Stimulated activated CD4-positive, alpha-beta T cell treated with anti-CD3 and anti-CD28 coated beads, Interleukin-1b, Interleukin-23, amount 100 ng/mL, for 1 hour (primary cell): ENCODE measurements around the gene SLC1A4.
"Not testable (repeated sequence)": the region's sequence is repeated elsewhere in the genome, so short reads cannot be mapped to it uniquely, and the experiment has no call there.

ENCODE experiments used
- DNase-seq, 2 donors: peaks; one replicate each; pipeline ENCODE4 v3.0.0-alpha.2; 2020; ENCODE audit warnings: low read depth in 2 of 2

SLC1A4 gene

GRCh38 chr2:64989126-64989981 lies at the start of gene SLC1A4:
Gene SLC1A4, plus strand, starts transcription at chr2:64989399. Its CDS starts 245 bp downstream, at chr2:64989644.
- peak; percentile 47 to 68 for DNase-seq

- DNase-seq = no peak
Observed at GRCh38 chr2:64941143-64941542, 48.1 kb upstream of the SLC1A4 start.

GRCh38 chr2:64941801-64942200 lies 47.4 kb upstream of the SLC1A4 start:
- no peak for DNase-seq

- no peak for DNase-seq
Observed at GRCh38 chr2:64942693-64943092, 46.5 kb upstream of the SLC1A4 start.

GRCh38 chr2:64943387-64944150 lies 45.6 kb upstream of the SLC1A4 start:
- DNase-seq = no peak

GRCh38 chr2:64944484-64944883 lies 44.7 kb upstream of the SLC1A4 start:
- DNase-seq = no peak

- peak; percentile 0 to 29 for DNase-seq
Observed at GRCh38 chr2:64945973-64946768, 43.0 kb upstream of the SLC1A4 start.

GRCh38 chr2:64946769-64947247 lies 42.4 kb upstream of the SLC1A4 start:
- DNase-seq = no peak

GRCh38 chr2:64947885-64948284 lies 41.3 kb upstream of the SLC1A4 start:
- DNase-seq = no peak

- no peak for DNase-seq
Observed at GRCh38 chr2:64950226-64951160, 38.7 kb upstream of the SLC1A4 start.

GRCh38 chr2:64951306-64951953 lies 37.8 kb upstream of the SLC1A4 start:
- DNase-seq = no peak

- no peak for DNase-seq
Observed at GRCh38 chr2:64952096-64952495, 37.1 kb upstream of the SLC1A4 start.

- no peak for DNase-seq
Observed at GRCh38 chr2:64952511-64953482, 36.4 kb upstream of the SLC1A4 start.

- DNase-seq = no peak
Observed at GRCh38 chr2:64955467-64955866, 33.7 kb upstream of the SLC1A4 start.

- no peak for DNase-seq
Observed at GRCh38 chr2:64957109-64957903, 31.9 kb upstream of the SLC1A4 start.

GRCh38 chr2:64958556-64958955 lies 30.6 kb upstream of the SLC1A4 start:
- DNase-seq = no peak

- no peak for DNase-seq
Observed at GRCh38 chr2:64960819-64961218, 28.4 kb upstream of the SLC1A4 start.

GRCh38 chr2:64963138-64963537 lies 26.1 kb upstream of the SLC1A4 start:
- not testable (repeated sequence) for DNase-seq
